GM23248 (cell line): ENCODE measurements around the gene WRNIP1. TPM values are rescaled to one million over a fixed set of nuclear protein-coding genes. Genes with fewer than 3 reads are reported as not detected.

ENCODE experiments used
- DNase-seq: peaks from one replicate; pipeline ENCODE4 v3.0.0-alpha.2; 2015
- H2AFZ ChIP-seq: fragments of 200-600 bp; sonication (generic); 2 replicates; pipeline ENCODE4 v1.6.1; 2016; ENCODE audit warnings: antibody characterized with exemption
- H3F3A ChIP-seq: fragments of 200-600 bp; sonication (generic); 2 replicates; pipeline ENCODE4 v1.6.1; 2016; ENCODE audit warnings: mild to moderate bottlenecking, antibody characterized with exemption, mixed run types; ENCODE audit not compliant: insufficient read depth
- H3K27ac ChIP-seq: fragments of 200-600 bp; sonication (generic); 2 replicates; pipeline ENCODE4 v1.5.1; 2016; ENCODE audit warnings: mild to moderate bottlenecking
- H3K27me3 ChIP-seq: fragments of 200-600 bp; sonication (generic); replicated peaks from 2 replicates; pipeline ENCODE4 v1.6.1; 2016; ENCODE audit warnings: mild to moderate bottlenecking; ENCODE audit not compliant: insufficient read depth
- H3K36me3 ChIP-seq: fragments of 200-600 bp; sonication (generic); 2 replicates; pipeline ENCODE4 v1.6.1; 2016; ENCODE audit warnings: low read depth, mild to moderate bottlenecking
- H3K4me1 ChIP-seq: fragments of 200-600 bp; sonication (generic); 2 replicates; pipeline ENCODE4 v1.6.1; 2016; ENCODE audit warnings: mild to moderate bottlenecking; ENCODE audit not compliant: insufficient read depth
- H3K4me2 ChIP-seq: fragments of 200-600 bp; sonication (generic); one replicate; pipeline ENCODE4 v1.6.1; 2016; ENCODE audit warnings: mild to moderate bottlenecking; ENCODE audit not compliant: unreplicated experiment
- H3K4me3 ChIP-seq: fragments of 200-600 bp; sonication (generic); 2 replicates; pipeline ENCODE4 v1.5.1; 2016; ENCODE audit warnings: mild to moderate bottlenecking
- H3K79me2 ChIP-seq: fragments of 200-600 bp; sonication (generic); 2 replicates; pipeline ENCODE4 v1.6.1; 2016; ENCODE audit warnings: mild to moderate bottlenecking; ENCODE audit not compliant: insufficient read depth
- H3K9ac ChIP-seq: fragments of 200-600 bp; sonication (generic); 2 replicates; pipeline ENCODE4 v1.6.1; 2016; ENCODE audit warnings: mild to moderate bottlenecking
- H3K9me2 ChIP-seq: fragments of 200-600 bp; sonication (generic); 2 replicates; pipeline ENCODE4 v1.6.1; 2016; ENCODE audit warnings: mixed run types, mild to moderate bottlenecking, moderate library complexity; ENCODE audit not compliant: insufficient read depth
- H3K9me3 ChIP-seq: fragments of 200-600 bp; sonication (generic); one replicate; pipeline ENCODE4 v1.6.1; 2017; ENCODE audit warnings: low read depth
- H4K20me1 ChIP-seq: fragments of 200-600 bp; sonication (generic); 2 replicates; pipeline ENCODE4 v1.6.0; 2016; ENCODE audit not compliant: insufficient read depth
- EZH2 ChIP-seq: fragments of 200-600 bp; sonication (generic); IDR thresholded peaks from 2 replicates; pipeline ENCODE4 v1.6.1; 2018; ENCODE audit warnings: antibody characterized with exemption, mild to moderate bottlenecking; ENCODE audit not compliant: insufficient read depth, poor library complexity, severe bottlenecking
- EZH2phosphoT487 ChIP-seq: fragments of 200-600 bp; sonication (generic); IDR thresholded peaks from 2 replicates; pipeline ENCODE4 v1.6.1; 2018; ENCODE audit warnings: antibody characterized with exemption, moderate library complexity, mild to moderate bottlenecking, low read depth; ENCODE audit not compliant: insufficient read depth
- WGBS, 2 experiments: methylation state at CpG; one replicate each; pipeline ENCODE4 v1.1.6; 2015 to 2017; ENCODE audit warnings: low lambda C conversion rate in 2 of 2, low coverage in 1 of 2; ENCODE audit errors: missing lambda C conversion rate in 2 of 2; 5-methylcytosine and 5-hydroxymethylcytosine counted together
- in situ Hi-C: fragments of 300-500 bp; cut with MboI; formaldehyde crosslinking; loops from 2 replicates; pipeline ENCODE4 v1.15.0; 2020
- polyA plus RNA-seq: library from polyadenylated mRNA; unstranded; fragments of >200 nt; fragmentation: Nextera tagmentation; extraction: Ambion mirVana; gene quantifications from 2 replicates; pipeline ENCODE4 v1.2.1, GENCODE V29; 2016
- total RNA-seq: library from RNA; depleted of rRNA; stranded (reverse); fragments of >200 nt; shearing (Covaris generic); gene quantifications from 2 replicates; pipeline ENCODE4 v1.2.3, GENCODE V29; 2014; rRNA removed

WRNIP1 gene
- total and polyA plus RNA-seq, 2 experiments from 2014 or later, result 17.0 to 63.1 TPM

GRCh38 chr6:2831392-2831791 lies 66.2 kb downstream of the WRNIP1 start:
- H3K27ac ChIP-seq, result no peak overlapping the region
- H3K36me3 ChIP-seq, result peaks cover 24% of the 10 kb centered on the region
- 78 to 80% methylated on average over 2 of the region's 2 CpGs for WGBS, 2 experiments
- no peak overlapping the region for H3K9ac ChIP-seq
- H4K20me1 ChIP-seq, result no peaks in the 10 kb centered on the region
- H3K9me3 ChIP-seq, result no peaks in the 10 kb centered on the region
- peak; percentile 9 for DNase-seq
- H3K79me2 ChIP-seq, result no peaks in the 10 kb centered on the region
- no peaks in the 10 kb centered on the region for H3K9me2 ChIP-seq
- TF ChIP-seq EZH2 (no peak), EZH2phosphoT487 (no peak)
- H3K27me3 ChIP-seq, result no peaks in the 10 kb centered on the region
- no peak overlapping the region for H2AFZ ChIP-seq
- no peak overlapping the region for H3K4me3 ChIP-seq
- no peaks in the 10 kb centered on the region for H3K4me1 ChIP-seq
- in situ Hi-C loops, result no loop called here
- H3F3A ChIP-seq, result no peaks in the 10 kb centered on the region
- no peak overlapping the region for H3K4me2 ChIP-seq

GRCh38 chr6:2834262-2834661 lies 69.1 kb downstream of the WRNIP1 start:
- no peak overlapping the region for H3K4me3 ChIP-seq
- no peak overlapping the region for H3K4me2 ChIP-seq
- no peaks in the 10 kb centered on the region for H4K20me1 ChIP-seq
- DNase-seq, result no peak
- peaks cover 11% of the 10 kb centered on the region for H3K4me1 ChIP-seq
- in situ Hi-C loops, result no loop called here
- no peak overlapping the region for H2AFZ ChIP-seq
- H3K27ac ChIP-seq, result no peak overlapping the region
- no peaks in the 10 kb centered on the region for H3K9me2 ChIP-seq
- no peaks in the 10 kb centered on the region for H3K27me3 ChIP-seq
- H3K79me2 ChIP-seq, result no peaks in the 10 kb centered on the region
- no peaks in the 10 kb centered on the region for H3K9me3 ChIP-seq
- TF ChIP-seq EZH2 (no peak), EZH2phosphoT487 (no peak)
- no peak overlapping the region for H3K9ac ChIP-seq
- H3F3A ChIP-seq, result peaks cover 12% of the 10 kb centered on the region
- peaks cover 24% of the 10 kb centered on the region for H3K36me3 ChIP-seq

Other genes starting within 250 kb of the WRNIP1 start
- 0.43 and 0.51 TPM in 2 replicates for gene MYLK4, start 14.5 kb upstream of the WRNIP1 start, total RNA-seq
- gene MYLK4, start 14.5 kb upstream of the WRNIP1 start, polyA plus RNA-seq, result 0.20 and 0.24 TPM in 2 replicates
- 13.8 and 28.3 TPM in 2 replicates for gene SERPINB1, start 76.5 kb downstream of the WRNIP1 start, total RNA-seq
- 32.5 and 32.8 TPM in 2 replicates for gene SERPINB1, start 76.5 kb downstream of the WRNIP1 start, polyA plus RNA-seq
- 1.1 and 2.4 TPM in 2 replicates for gene SERPINB9, start 137.9 kb downstream of the WRNIP1 start, total RNA-seq
- gene SERPINB9, start 137.9 kb downstream of the WRNIP1 start, polyA plus RNA-seq, result 0.91 and 1.1 TPM in 2 replicates
- 95.7 and 141 TPM in 2 replicates for gene SERPINB6, start 206.2 kb downstream of the WRNIP1 start, total RNA-seq
- 149 and 153 TPM in 2 replicates for gene SERPINB6, start 206.2 kb downstream of the WRNIP1 start, polyA plus RNA-seq
- gene NQO2, start 234.5 kb downstream of the WRNIP1 start, total RNA-seq, result 26.2 and 29.6 TPM in 2 replicates
- gene NQO2, start 234.5 kb downstream of the WRNIP1 start, polyA plus RNA-seq, result 61.0 and 64.2 TPM in 2 replicates